ENCODE measurements around the gene GATC. TPM values are rescaled to one million over a fixed set of nuclear protein-coding genes. Genes with fewer than 3 reads are reported as not detected.

The GATC gene
- total and polyA plus RNA-seq, 2 of the 4 experiments (the other 2 are of a cell fraction), result 8.7 to 16.5 TPM

- no peak for ATAC-seq (ENCODE audit: low read depth)
- Histone ChIP-seq H3K36me3 (ENCODE audit: control insufficient read depth, insufficient read depth, low read length) (no peaks in the 10 kb centered on the region), H2AK5ac (ENCODE audit: low read depth, low read length) (no peak overlapping the region), H2AFZ (replicated peaks; ENCODE audit: low read length, poor library complexity) (no peak overlapping the region), H2BK5ac (ENCODE audit: low read depth, low read length, poor library complexity, severe bottlenecking) (no peak overlapping the region), H3K4ac (ENCODE audit: low read depth, low read length) (no peak overlapping the region), H3K27me3 (ENCODE audit: control insufficient read depth, insufficient read depth, low read length) (no peaks in the 10 kb centered on the region), H3K18ac (ENCODE audit: low read depth, low read length) (no peak overlapping the region), H2BK15ac (ENCODE audit: low read depth, low read length) (no peak overlapping the region), H3K9ac (ENCODE audit: low read depth, low read length) (no peak overlapping the region), H3K56ac (ENCODE audit: extremely low read depth, insufficient read depth, low read length) (no peak overlapping the region), H4K20me1 (ENCODE audit: insufficient read depth, low read length) (no peaks in the 10 kb centered on the region), H3K4me1 (ENCODE audit: control insufficient read depth, insufficient read depth, low read length) (no peaks in the 10 kb centered on the region; the same call in 1 of the 2 replicates), H3K9me3 (ENCODE audit: control insufficient read depth, insufficient read depth, low read length) (no peaks in the 10 kb centered on the region), H3K4me3 (ENCODE audit: insufficient read depth, low read depth, low read length) (no peak overlapping the region), H3K9me1 (ENCODE audit: insufficient read depth, low read length) (peaks cover 4% of the 10 kb centered on the region; the same call in 1 of the 2 replicates), H3K79me1 (ENCODE audit: low read depth in 1 of 2, low read length in 2 of 2) (peaks cover 12 to 41% of the 10 kb centered on the region in 2 experiments), H2BK20ac (ENCODE audit: low read depth, low read length) (no peak overlapping the region), H4K5ac (ENCODE audit: low read depth, low read length) (no peak overlapping the region; the same call in 1 of the 2 replicates), H2AK9ac (replicated peaks; ENCODE audit: low read depth, low read length, poor library complexity) (no peak overlapping the region), H4K91ac (ENCODE audit: insufficient read depth, low read depth, low read length) (no peak overlapping the region), H3K23ac (ENCODE audit: low read depth, low read length) (no peak overlapping the region), H3K27ac (ENCODE audit: insufficient read depth, low read length) (no peak overlapping the region), H4K8ac (ENCODE audit: low read depth in 2 of 2, low read length in 2 of 2) (no peak overlapping the region; a peak in 1 of 4 replicates), H2BK120ac (ENCODE audit: low read depth, low read length) (no peak overlapping the region), H3K14ac (replicated peaks; ENCODE audit: low read depth, low read length) (no peak overlapping the region), H3K4me2 (ENCODE audit: low read depth, low read length) (no peak overlapping the region)
- CTCF ChIA-PET, result interaction anchor here (0.6 to 1.0 kb wide), 2 partner anchors 21 to 922 kb away, joined by 3 read pairs; no protein-coding TSS in a partner anchor
- TF ChIP-seq BHLHE40 (IDR thresholded peaks at IDR 0.05; ENCODE audit: low read depth, low read length), result no peak
- no peak for TF ChIP-seq CEBPB (IDR thresholded peaks at IDR 0.05; ENCODE audit: low read depth, low read length)
- TF ChIP-seq ELK1 (IDR thresholded peaks at IDR 0.05; ENCODE audit: borderline replicate concordance, low read depth, low read length), result no peak
- TF ChIP-seq RFX5 (IDR thresholded peaks at IDR 0.05; ENCODE audit: low read depth, low read length), result no peak
- TF ChIP-seq USF2 (IDR thresholded peaks at IDR 0.05; ENCODE audit: low read depth, low read length), result no peak
- no peak for TF ChIP-seq CTCF (conservative IDR thresholded peaks at IDR 0.05; ENCODE audit: low read depth, low read length)
- no peak for TF ChIP-seq NFE2L2 (IDR thresholded peaks at IDR 0.05; ENCODE audit: low read depth, low read length)
- no peak for TF ChIP-seq FOS (IDR thresholded peaks at IDR 0.05; ENCODE audit: low read depth, low read length)
- intact Hi-C loops (cut with micrococcal nuclease) (loop anchor here (2.0 kb wide), 1 partner anchor 19 kb away; no protein-coding TSS in a partner anchor), dilution Hi-C loops (cut with HindIII; ENCODE audit: low sequenced_read_pairs, unreplicated experiment) (no loop called here), in situ Hi-C loops (cut with MboI; ENCODE audit: low sequenced_read_pairs) (no loop called here)
- POLR2A ChIA-PET (ENCODE audit: unreplicated experiment), result no interaction called here
- WGBS, 2 experiments (ENCODE audit: extremely low coverage in 2 of 2, insufficient read length in 1 of 2), result no CpG with 5 or more reads among the region's 1 CpG
- BruUV-seq (replicated peaks), result no TSS peak
- no peak for DNase-seq
Measured at GRCh38 chr12:120475643-120476042, 29.4 kb downstream of the GATC start.
